ENCODE measurements around the gene CKAP2L.

The CKAP2L gene

GRCh38 chr2:112791693-112792230, 27.4 kb upstream of the CKAP2L start:
- DNase-seq (ENCODE audit: low spot score), result no peak

- no peak for DNase-seq (ENCODE audit: low spot score)
Measured at GRCh38 chr2:112791019-112791418, 26.6 kb upstream of the CKAP2L start.

DNA sequence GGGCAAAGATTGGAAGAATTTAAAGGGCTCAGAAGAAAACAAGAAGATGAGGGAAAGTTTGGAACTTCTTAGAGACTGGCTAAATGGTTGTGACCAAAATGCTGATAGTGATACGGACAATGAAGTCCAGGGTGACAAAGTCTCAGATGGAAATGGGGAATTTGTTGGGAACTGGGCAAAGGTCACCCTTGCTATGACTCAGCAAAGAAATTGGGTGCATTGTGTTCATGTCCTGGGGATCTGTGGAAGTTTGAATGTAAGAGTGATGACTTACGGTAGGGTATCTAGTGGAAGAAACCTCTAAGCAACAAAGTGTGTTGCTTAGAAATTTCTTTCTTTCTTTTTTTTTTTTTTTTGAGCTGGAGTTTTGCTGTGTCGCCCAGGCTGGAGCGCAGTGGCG, 25.9 kb upstream of the CKAP2L start:
- peak; percentile 18 for DNase-seq (ENCODE audit: low spot score)

DNA sequence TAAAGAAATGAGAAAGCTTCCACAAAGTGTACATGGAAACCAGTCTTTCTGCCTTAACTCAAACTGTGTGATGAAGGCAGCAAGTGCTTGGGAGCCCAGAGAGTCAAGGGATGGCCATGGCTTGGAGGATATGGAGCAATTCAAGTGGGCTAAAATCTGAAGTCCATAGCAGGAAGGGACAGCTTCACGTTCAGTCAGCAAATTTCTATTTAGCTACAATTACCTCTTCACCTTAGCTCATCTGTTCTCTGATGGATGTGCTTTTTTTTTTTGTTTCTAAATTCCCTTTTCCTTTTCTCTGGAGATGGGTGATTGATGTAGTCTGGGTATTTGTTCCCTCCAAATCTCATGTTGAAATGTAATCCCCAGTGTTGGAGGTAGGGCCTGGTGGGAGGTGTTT, 24.8 kb upstream of the CKAP2L start:
- DNase-seq (ENCODE audit: low spot score), result no peak

GRCh38 chr2:112788653-112789052, 24.2 kb upstream of the CKAP2L start:
- DNase-seq (ENCODE audit: low spot score), result no peak

DNA sequence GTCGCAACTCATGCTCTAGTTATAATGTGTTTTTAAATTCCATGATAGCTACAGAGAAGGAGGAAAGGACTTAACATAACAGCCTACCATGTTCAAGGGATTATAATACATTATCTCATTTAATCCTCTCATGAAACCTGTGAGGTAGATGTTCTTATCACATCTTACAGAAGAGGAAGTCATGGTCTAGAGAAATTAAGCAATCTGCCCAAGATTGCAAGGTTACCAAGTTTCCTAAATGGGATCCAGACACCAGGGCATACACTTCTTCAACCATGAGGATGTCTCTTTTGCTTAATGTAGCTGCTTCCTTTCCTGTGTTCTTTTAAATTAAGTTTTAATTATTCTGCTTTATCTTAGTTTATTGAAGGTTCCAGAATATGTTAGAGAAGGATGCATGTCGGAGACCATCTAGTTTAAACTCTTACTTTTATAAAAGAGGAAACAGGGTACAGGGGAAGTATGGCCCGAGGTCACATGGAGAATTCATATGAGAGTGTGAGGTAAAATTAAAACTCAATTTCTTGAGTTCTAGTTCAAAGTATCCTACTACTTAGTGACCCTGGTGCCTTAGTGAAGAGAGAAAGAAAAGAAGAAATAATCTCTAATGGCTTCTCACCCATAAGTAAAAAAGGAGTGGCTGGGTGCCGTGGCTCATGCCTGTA, 23.5 kb upstream of the CKAP2L start:
- DNase-seq (ENCODE audit: low spot score), result no peak

- DNase-seq (ENCODE audit: low spot score), result no peak
Measured at GRCh38 chr2:112787294-112787693, 22.9 kb upstream of the CKAP2L start.

DNA sequence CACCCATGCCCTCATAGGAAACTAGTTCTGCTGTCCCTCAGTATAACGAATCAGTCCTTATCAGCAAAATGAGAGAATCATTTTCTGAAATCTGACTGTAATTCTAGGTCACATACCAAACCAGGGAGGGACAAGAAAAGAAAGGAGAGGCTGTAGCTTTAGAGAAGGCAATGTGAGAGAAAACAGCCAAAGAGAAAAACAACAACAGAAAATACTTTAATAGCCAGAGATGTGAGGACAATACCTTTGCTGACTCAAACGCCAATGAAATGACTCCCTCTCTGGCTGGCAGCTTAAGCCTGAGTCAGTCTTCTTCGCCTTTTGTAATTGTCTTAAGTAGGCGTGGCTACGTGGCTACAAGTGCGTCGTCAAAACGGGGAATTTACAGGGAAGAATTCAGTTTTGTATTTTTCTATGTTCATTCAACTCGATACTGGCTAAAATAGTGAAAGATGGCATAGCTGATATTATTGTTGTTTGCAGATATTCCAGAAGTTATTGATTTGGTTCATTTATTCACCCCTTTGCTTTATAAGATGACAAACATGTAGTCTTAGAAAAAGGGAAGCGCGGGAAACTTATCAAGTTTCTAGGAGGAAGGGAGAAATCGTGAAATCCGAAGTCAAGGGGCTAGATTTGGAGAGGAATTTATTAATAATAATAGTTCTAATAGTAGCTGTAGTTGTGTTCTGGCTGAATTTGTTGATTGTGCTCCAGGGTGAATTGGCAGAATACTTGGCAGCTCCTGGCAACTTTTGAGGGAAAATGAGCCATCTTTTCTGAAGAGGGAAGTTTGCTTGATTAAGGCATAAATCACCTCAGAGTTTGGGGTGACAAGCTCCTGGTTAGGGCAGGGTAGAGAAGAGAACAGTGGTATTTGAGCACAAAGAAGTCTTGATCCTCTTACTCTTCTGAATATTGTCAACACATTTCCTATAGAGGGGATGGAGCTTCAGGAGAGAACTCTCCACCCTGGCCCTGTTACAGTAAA, 20.1 kb upstream of the CKAP2L start, which contains the start of gene IL1A:
TSS of gene IL1A (minus strand) at position 295 of the 991 bp plus-strand sequence. CDS start 723 bp downstream, outside the sequence.
- DNase-seq (ENCODE audit: low spot score), result peak; percentile 64

GRCh38 chr2:112783187-112783714, 18.8 kb upstream of the CKAP2L start:
- DNase-seq (ENCODE audit: low spot score), result no peak

- DNase-seq (ENCODE audit: low spot score), result no peak
Measured at GRCh38 chr2:112782234-112782799, 17.9 kb upstream of the CKAP2L start.

GRCh38 chr2:112779598-112779997, 15.2 kb upstream of the CKAP2L start:
- no peak for DNase-seq (ENCODE audit: low spot score)

DNA sequence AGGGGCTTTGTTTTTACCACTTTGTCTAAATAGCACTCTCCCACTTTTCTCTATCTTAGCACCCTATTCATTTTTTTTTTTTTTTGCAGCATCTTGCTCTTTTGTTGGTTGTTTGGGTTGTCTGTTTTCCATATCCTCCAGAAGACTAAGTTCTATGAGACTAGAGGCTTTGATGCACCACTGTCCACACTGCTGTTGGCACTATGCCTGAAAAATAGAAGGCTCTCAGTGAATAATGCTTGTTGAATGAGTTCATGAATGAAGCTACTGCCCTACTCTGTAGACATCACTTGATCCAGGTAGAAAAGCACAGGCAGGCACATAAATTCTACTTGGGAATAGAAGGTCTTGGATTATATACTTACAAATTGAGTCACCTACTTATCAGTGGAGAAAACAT, 12.6 kb upstream of the CKAP2L start:
- no peak for DNase-seq (ENCODE audit: low spot score)

GRCh38 chr2:112776113-112776512, 11.7 kb upstream of the CKAP2L start:
- no peak for DNase-seq (ENCODE audit: low spot score)

- no peak for DNase-seq (ENCODE audit: low spot score)
Measured at GRCh38 chr2:112774536-112775285, 10.3 kb upstream of the CKAP2L start.

DNA sequence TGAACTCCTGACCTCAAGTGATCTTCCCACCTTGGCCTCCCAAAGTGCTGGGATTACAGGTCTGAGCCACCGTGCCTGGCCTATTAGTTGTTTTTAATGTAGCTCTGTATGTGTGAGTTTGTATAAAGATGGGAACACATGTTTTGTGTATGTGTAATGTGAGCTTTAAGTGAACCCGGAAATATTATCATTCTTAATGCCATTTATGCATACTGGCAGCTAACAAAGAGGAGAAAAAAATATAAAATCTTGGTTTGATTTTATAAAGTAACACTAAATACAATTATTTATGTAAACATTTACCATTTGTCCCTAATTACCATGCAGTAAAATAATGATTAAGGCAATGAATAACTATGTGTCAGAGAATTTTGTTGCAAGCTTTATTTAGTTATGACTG, 9.1 kb upstream of the CKAP2L start:
- DNase-seq (ENCODE audit: low spot score), result no peak

- no peak for DNase-seq (ENCODE audit: low spot score)
Measured at GRCh38 chr2:112772911-112773475, 8.6 kb upstream of the CKAP2L start.

GRCh38 chr2:112772322-112772721, 7.9 kb upstream of the CKAP2L start:
- DNase-seq (ENCODE audit: low spot score), result no peak

GRCh38 chr2:112768432-112768831, 4.0 kb upstream of the CKAP2L start:
- DNase-seq (ENCODE audit: low spot score), result peak; percentile 56

- peak; percentile 9 for DNase-seq (ENCODE audit: low spot score)
Measured at GRCh38 chr2:112767693-112768330, 3.4 kb upstream of the CKAP2L start.

DNA sequence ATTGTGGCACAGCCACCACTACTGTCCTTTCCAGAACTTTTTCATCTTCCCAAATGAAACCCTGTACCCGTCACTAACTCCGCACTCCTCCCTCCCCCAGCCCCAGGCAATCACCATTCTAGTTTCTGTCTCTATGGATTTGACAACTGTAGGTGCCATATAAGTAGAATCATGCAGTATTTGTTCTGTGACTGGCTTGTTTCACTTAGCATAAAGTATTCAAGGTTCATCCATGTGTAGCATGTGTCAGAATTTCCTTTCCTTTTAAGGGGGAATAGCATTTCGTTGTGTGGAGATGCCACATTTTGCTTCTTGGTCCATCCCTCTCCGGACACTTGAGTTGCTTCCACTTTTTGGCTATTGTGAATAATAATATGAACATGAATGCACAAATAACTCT, 842 bp upstream of the CKAP2L start:
- no peak for DNase-seq (ENCODE audit: low spot score)

GRCh38 chr2:112762276-112762675, 2.1 kb downstream of the CKAP2L start:
- no peak for DNase-seq (ENCODE audit: low spot score)
